Fibroblast of mammary gland (primary cell): Measurements from ENCODE around the gene KLC1.

ENCODE experiments used
- DNase-seq: peaks from one replicate; pipeline ENCODE4 v3.0.0-alpha.2; 2010; ENCODE audit warnings: low read depth
- H3K4me3 ChIP-seq: 2 replicates; pipeline ENCODE4 v1.5.1; 2011; ENCODE audit warnings: low read depth, mild to moderate bottlenecking, low read length, moderate library complexity; ENCODE audit not compliant: control insufficient read depth
- CTCF ChIP-seq: conservative IDR thresholded peaks from 2 replicates; pipeline ENCODE4 v1.5.1; 2011; ENCODE audit warnings: low read depth, low read length, inconsistent platforms; ENCODE audit not compliant: control insufficient read depth, insufficient read depth

Gene KLC1

GRCh38 chr14:103697206-103697602, 68.2 kb downstream of the KLC1 start:
- no peak overlapping the region for H3K4me3 ChIP-seq
- no peak for DNase-seq
- TF ChIP-seq CTCF = no peak

- no peak for DNase-seq
- no peak overlapping the region for H3K4me3 ChIP-seq
- TF ChIP-seq CTCF = no peak
Observed at GRCh38 chr14:103697603-103698379, 68.8 kb downstream of the KLC1 start.

GRCh38 chr14:103698380-103699260, 69.6 kb downstream of the KLC1 start:
- TF ChIP-seq CTCF = no peak
- H3K4me3 ChIP-seq = no peak overlapping the region
- DNase-seq = no peak

GRCh38 chr14:103699261-103699661, 70.2 kb downstream of the KLC1 start:
- H3K4me3 ChIP-seq = no peak overlapping the region
- DNase-seq = no peak
- TF ChIP-seq CTCF = no peak

- no peak overlapping the region for H3K4me3 ChIP-seq
- no peak for TF ChIP-seq CTCF
- DNase-seq = no peak
Observed at GRCh38 chr14:103699901-103700752, 71.1 kb downstream of the KLC1 start.

GRCh38 chr14:103700753-103701490, 71.9 kb downstream of the KLC1 start:
- no peak for DNase-seq
- TF ChIP-seq CTCF = no peak
- no peak overlapping the region for H3K4me3 ChIP-seq
